Mucosa of gallbladder (tissue), 1 donor: ENCODE data around the gene IL22RA2. TPM values are rescaled to one million over a fixed set of nuclear protein-coding genes. Genes with fewer than 3 reads are reported as not detected.
"Not testable (repeated sequence)": the region's sequence is repeated elsewhere in the genome, so short reads cannot be mapped to it uniquely, and the experiment has no call there.

Source experiments
- DNase-seq: peaks from one replicate; pipeline ENCODE4 v3.0.0-alpha.2; 2020; ENCODE audit warnings: low spot score
- total RNA-seq: library from RNA; stranded (reverse); gene quantifications from one replicate; pipeline ENCODE4 v1.2.1, GENCODE V29; 2021
- donor health status: DM: no; HTN: no; CAD: no.

IL22RA2 gene
- total RNA-seq, 1 donor from 2014 or later, result not detected

DNA sequence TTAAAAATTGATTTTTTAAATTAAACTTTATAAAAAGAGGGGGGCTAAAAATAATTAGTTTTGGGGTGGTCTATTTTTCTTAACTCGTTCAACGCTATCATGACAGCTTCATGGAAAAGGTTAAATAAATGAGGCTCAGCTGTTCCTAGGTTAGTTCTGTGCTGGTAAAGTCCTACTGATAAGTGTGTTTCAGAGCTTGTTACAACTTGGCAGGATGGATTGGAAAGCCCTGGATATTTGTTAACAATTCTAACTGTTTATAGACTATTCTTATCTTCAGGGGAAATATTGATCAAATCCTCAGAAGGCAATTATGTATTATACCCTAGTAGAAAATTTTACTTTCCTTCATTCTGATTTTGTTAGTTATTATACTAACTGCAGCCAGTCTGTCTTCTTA lies 50.4 kb downstream of the IL22RA2 start:
- DNase-seq, result no peak

DNA sequence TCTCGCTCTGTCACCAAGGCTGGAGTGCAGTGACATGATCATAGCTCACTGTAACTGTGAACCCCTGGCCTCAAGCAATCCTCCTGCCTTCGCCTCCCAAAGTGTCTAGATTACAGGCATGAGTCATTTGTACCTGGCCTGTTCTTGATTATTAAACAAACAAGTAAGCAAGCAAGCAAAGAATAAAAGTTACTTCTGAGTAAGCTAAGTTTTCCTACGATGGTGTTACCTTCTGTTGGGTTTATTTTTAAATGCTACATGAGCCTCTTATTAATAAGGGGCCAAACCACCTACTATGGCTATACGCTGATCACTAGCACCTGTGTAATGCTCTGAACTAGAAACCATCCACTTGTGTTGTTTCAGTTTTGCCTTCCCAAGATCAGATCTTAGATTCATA lies 50.8 kb downstream of the IL22RA2 start:
- no peak for DNase-seq

DNA sequence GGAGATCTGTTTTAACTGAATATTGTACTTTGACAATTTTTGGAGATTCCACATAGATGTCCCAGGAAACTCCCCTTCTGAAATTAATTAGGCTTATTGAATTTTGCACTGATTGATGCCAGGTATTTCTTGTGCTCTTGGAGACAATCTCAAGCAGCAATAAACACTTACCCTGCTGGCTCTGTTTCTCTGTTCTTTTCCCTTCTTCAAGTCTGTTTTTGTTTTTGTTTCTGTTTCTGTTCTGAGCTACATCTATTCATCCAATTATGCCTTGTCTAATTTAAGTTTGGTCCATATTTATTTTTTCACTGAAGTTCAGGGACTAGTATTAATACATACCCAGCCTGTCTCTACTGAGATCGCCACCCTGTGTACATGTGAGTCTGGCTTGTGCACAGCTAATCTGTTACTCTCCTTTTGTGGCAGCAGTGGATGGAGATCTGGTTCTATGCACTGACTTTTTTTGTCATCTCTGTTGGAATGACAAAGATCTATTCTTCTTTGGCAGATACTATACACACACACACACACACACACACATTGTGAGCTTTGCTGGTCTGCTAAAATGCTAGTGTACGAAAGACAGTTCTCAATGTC lies 51.9 kb downstream of the IL22RA2 start:
- no peak for DNase-seq

DNA sequence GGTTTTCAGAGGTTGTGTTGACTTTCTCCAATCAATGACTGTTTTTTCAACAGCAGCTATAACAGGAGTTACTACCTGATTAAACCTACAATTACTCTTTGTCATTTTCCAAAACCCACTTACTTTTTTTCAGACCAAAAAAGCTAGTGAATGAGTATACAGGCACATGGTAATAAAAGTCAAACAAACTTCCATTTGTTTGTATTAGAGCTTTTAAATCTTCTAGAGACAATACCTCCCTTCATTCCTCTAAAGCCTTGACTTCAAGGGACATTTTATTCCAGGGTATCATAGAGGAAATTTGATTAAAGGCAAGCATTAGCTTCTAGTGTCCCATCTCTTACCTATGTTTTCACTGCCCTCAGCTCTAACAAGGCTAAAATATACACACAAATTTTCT lies 52.7 kb downstream of the IL22RA2 start:
- DNase-seq, result no peak

DNA sequence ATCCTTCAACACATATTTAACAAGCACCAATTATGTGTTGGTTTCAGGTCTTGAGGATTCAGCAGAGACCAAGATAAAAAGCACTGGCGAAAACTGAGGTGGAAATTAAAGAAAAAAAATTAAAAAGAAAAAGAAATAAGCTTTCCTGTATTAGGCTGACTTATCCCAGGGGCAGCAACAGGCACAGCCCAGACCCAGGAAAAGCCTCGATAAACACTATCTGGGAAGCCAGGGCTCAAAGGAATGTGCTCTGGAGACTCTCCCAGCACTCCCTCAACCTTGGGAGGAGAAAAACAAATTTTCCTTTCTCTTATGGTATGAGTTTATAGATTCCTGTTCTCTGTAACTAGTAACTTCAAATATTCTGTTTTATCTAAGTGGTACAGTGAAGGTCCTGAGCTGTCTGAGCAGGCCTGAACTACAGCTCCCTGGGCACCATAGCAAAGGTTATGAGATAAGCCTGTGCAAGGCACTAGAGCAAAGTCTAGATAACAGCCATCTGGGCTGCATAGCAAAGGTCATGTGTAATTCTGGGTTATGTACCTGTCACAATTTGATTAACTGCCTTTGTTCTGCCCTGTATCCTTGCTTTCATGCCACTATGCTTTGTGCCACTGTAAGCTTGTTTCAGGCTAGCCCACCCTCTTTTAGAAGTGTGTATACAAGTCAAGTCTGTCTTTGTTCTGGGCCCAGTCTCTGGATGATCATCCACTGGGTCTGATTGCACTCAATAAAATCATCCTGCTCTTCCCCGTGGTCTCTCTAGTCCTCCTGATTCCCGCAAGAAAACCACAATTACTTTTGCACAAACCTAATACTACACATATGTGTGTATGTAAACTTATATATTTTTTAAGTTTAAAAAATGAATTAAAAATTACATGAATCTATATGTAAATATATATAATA lies 54.0 kb downstream of the IL22RA2 start:
- DNase-seq, result no peak

- DNase-seq, result no peak
These were observed 55.9 kb downstream of the IL22RA2 start for GRCh38 chr6:137117581-137117980.

DNA sequence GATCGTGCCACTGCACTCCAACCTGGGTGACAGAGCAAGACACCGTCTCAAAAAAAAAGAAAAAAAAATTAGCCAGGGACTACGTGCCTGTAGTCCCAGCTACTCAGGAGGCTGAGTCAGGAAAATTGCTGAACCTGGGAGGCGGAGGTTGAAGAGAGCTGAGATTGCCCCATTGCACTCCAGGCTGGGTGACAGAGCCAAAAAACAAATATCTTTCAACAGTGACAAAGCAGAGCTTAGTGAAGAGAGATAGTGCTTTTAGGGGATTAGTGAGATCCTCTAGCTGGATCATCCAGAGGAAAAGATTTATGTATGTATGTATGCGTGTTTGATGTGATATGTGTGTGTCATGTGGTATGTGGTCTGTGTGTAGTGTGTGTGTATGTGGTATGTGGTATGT lies 56.6 kb downstream of the IL22RA2 start:
- DNase-seq, result no peak

- DNase-seq, result no peak
These were observed 57.8 kb downstream of the IL22RA2 start for GRCh38 chr6:137115658-137116057.

DNA sequence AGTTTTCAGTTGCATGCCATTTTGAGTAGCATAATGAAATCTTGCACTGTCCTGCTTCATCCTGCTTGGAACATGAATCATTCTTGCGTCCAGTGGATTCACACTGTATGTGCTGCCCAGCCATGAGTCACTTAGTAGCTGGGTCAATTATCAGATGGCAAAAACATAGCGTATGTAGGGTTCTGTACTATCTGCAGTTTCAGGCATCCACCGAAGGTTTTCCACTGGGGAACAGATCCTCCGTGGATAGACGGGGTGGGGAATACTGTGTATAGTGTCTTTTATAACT lies 61.4 kb downstream of the IL22RA2 start:
- DNase-seq, result no peak

- no peak for DNase-seq
These were observed 62.0 kb downstream of the IL22RA2 start for GRCh38 chr6:137111296-137112066.

- DNase-seq, result no peak
These were observed 65.7 kb downstream of the IL22RA2 start for GRCh38 chr6:137107767-137108105.

DNA sequence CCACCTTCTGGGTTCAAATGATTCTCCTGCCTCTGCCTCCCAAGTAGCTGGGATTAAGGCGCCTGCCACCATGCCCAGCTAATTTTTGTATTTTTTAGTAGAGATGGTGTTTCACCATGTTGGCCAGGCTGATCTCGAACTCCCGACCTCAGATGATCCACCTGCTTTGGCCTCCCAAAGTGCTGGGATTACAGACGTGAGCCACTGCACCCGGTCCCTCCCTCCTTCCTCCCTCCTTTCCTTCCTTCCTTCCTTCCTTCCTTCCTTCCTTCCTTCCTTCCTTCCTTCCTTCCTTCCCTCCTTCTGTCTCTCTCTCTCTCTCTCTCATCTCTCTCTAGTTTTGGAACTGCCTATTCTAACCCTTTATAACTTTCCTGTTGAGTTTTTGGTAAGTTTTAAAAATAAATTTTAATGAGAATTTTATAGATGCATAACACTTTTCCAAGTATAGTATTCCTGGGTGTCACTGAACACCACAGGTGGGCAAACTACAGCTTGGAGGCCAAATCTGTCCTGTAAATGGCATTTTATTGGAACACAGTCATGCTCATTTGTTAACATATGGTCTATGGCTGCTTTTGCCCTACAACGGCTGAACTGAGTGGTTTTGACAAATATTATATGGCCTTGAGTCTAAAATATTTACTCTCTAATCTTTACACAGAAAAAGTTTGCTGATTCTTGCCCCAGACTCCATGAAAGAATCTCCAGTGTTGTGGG lies 66.2 kb downstream of the IL22RA2 start:
- not testable (repeated sequence) for DNase-seq

GRCh38 chr6:137106183-137106582 lies 67.3 kb downstream of the IL22RA2 start:
- DNase-seq, result no peak

DNA sequence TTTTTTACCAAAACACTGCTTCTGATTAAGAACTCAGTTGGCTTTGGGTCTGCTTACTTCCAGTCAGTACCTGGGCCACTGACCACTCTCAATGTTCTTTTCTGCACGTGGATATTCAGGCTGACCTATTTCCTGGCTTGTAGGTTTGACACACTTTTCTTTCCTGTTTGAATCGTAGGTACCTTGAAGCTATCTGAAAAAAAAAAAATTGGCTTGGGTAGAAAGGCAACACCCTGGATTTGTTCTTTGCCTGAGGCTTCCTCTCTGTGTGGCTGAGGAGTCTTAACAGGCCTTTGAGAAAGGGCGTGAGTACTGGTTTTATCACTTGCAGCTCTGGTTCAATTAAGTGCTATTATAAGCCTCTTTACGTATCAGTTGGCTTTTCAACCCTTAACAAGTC lies 68.1 kb downstream of the IL22RA2 start:
- no peak for DNase-seq

DNA sequence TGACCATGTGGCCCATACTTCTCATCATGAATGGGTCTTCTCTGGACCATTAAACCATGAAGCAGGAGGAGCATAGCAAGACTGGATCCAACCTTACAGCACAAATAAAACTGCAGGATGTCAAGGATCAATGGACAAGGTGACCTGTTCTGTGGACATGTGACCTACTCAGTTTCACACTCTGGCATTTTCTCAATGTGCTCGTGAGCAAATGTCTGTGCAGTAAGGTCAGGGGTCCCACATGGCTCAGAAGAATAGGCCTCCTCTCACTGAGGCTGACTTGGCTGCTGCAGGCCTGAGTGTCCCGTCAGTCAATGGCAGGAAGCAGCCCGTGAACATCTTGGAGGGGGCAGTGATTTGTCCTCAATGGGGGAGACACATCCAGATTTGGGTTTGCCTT lies 68.5 kb downstream of the IL22RA2 start:
- no peak for DNase-seq

- no peak for DNase-seq
These were observed 70.5 kb downstream of the IL22RA2 start for GRCh38 chr6:137102851-137103492.

GRCh38 chr6:137102050-137102848 lies 71.2 kb downstream of the IL22RA2 start:
- no peak for DNase-seq

DNA sequence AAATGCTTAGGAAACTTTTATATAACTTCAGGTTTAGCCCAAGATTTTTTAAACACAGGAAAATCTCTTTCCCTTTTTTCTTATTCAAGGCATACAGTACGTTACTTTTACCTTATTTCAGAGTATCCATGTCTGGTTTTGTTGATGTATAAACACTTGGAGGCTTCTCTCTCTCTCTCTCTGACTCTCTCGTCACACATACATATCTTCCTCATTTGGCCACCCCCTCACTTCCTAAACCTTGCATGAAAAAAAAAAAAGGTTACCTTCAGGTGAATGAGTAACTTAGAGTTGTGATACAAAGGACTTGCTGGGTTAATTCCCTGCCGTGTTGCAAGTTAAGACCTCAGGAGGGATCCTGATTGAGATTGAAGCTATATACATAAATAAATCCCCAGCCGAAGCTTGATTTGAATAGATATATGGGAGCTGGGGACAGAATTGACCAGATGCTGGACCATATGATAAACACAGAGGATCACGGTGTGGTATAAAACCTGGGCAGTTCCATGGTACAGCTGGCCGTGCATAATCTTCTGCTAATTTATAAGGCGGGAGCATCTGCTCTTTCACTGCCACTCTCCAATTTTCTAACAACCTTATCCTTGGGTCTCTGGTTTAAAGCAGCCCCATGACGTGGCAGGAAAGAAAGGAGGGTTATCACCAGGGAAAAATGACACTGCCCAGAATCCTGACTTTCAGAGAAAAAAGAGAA lies 73.6 kb downstream of the IL22RA2 start:
- no peak for DNase-seq

DNA sequence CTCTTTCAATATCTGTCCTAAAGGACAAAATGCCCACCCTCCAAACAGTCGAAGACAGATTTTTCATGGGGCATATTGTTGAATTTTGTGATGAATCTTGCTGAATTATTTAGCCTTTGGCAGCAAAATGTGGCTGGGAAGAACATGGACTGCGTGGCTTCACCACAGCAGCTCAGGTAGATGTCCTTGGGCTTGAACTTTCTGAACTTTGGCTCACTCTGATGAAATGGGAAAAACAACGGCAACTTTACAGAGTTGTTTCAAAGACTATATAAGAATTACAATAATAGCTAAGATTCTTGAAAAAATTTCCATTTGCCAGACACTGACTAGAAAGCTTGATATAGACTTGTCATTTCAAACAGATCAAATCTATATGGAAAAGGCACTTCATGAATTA lies 75.9 kb downstream of the IL22RA2 start:
- DNase-seq, result no peak

DNA sequence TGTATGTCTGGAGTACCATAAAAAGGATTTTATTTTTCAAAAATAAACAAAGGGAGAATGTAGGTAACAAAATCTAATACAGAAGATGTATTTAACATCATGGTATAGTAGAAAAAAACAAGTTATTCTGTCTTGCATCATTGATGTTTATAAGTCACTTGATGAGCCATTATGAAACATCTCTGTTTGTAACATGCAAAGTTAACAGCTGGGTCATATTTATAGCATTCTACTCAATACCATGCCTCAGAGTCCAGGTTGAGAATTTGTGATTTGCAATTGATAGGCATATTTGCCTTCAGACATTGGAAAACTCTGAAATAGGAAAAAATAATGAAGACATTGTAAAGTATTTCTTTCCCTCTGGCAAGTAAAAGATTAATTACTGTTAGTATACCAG lies 76.4 kb downstream of the IL22RA2 start:
- DNase-seq, result no peak
